Measurements from ENCODE around the gene TBC1D2.

GRCh38 chr9:98262056-98262455, 6.6 kb upstream of the TBC1D2 start:
- no peak for TF ChIP-seq CTCF (IDR thresholded peaks at IDR 0.05; ENCODE audit: low read depth, low read length)
- no peak for TF ChIP-seq POLR2A (IDR thresholded peaks at IDR 0.05; ENCODE audit: extremely low read depth, insufficient read length)
- TF ChIP-seq, protein P1, sequence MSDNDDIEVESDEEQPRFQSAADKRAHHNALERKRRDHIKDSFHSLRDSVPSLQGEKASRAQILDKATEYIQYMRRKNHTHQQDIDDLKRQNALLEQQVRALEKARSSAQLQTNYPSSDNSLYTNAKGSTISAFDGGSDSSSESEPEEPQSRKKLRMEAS (IDR thresholded peaks at IDR 0.05; ENCODE audit: low read depth, low read length) = no peak

Measured in NB4 (cell line).